ENCODE measurements around the gene SLC25A26. TPM values are rescaled to one million over a fixed set of nuclear protein-coding genes. Genes with fewer than 3 reads are reported as not detected.
"Not testable (repeated sequence)": the region's sequence is repeated elsewhere in the genome, so short reads cannot be mapped to it uniquely, and the experiment has no call there.

SLC25A26 gene
- total RNA-seq, 2 donors from 2014 or later: 13.0 to 16.4 TPM

DNA sequence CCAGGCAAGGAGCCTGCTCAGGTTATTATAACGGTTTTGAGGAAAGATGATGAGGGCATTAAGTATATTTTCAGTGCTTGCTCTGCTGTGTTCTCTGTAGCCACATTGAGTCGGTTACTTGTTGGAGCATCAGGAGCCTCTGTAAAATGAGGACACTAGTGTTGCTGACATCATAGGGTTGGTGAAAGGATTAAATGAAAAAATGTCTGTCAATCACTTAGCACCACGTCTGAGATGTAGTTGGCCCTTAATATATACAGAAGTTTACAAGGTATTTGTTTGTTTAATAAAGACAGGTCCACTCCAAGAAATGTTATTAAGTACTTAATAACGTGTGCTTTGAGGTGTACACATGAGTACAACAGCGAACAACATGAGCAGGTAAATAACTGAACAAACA is 735 bp upstream of the SLC25A26 start:
- no peak for DNase-seq (ENCODE audit: low spot score)
- intact Hi-C loops (cut with DNase I): no loop called here

DNA sequence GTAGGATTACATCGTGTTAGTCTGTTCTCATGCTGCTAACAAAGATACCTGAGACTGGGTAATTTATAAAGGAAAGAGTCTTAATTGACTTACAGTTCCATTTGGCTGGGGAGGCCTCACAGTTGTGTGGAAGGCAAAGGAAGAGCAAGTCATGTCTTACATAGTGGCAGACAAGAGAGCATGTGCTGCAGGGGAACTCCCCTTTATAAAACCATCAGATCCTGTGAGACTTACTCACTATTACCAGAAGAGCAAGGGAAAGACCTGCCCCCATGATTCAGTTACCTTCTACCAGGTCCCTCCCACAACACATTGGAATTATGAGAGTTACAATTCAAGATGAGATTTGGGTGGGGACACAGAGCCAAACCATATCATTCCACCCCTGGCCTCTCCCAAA is 3.4 kb downstream of the SLC25A26 start:
- intact Hi-C loops (cut with DNase I): no loop called here
- DNase-seq (ENCODE audit: low spot score): no peak

DNA sequence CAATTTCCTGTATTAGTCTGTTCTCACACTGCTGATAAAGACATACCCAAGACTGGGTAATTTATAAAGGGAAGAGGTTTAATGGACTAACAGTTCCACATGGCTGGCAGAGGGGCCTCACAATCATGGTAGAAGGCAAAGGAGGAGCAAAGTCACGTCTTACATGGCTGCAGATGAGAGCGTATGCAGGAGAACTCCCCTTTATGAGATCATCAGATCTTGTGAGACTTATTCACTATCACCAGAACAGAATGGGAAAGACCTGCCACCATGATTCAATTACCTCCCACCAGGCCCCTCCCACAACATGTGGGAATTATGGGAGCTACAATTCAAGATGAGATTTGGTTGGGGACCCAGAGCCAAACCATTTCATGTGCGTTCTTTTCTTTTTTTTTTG is 5.3 kb downstream of the SLC25A26 start:
- intact Hi-C loops (cut with DNase I); DNase-seq (ENCODE audit: low spot score): not testable (repeated sequence)

- no peak for DNase-seq (ENCODE audit: low spot score)
- intact Hi-C loops (cut with DNase I): no loop called here
Observed at GRCh38 chr3:66227051-66227450, 6.2 kb downstream of the SLC25A26 start.

DNA sequence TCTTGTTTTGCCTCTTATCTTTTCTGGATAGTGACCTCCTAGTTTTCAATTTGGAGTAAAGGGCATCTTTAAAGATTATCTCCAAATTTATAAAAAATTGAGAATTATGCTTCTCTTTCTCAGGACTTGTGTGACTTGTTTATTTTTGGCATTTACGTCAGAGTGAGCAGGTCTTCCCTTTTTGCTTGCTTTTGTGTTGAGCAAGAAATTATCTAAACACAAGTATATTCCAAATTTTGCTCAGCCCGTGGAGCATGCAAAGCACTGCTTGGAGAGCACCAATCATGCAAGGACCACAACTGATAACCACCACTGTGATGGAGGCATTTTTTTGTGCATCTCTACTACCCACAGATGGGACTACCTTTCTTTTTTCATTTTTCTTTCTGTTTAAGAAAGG is 7.1 kb downstream of the SLC25A26 start:
- DNase-seq (ENCODE audit: low spot score): no peak
- intact Hi-C loops (cut with DNase I): no loop called here

- no peak for DNase-seq (ENCODE audit: low spot score)
- intact Hi-C loops (cut with DNase I): no loop called here
Observed at GRCh38 chr3:66228707-66229106, 7.9 kb downstream of the SLC25A26 start.

DNA sequence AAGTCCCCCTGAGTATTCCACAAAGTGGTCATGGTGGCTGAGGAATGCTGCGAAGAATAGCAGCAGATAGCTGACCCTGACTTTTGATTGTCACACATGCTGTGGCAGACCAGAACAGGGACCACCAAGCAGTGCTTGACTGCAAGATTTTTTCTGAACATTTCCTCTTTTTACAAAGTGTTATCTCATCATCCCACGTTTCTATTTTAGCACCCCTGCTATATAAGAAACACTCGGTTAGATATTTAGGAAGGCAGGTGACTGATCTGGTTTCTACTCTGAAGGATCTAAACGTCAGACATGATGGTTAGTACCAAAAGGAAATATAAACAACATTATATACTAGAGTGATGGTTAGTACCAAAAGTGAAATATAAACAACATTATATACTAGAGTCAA is 9.1 kb downstream of the SLC25A26 start:
- intact Hi-C loops (cut with DNase I): no loop called here
- DNase-seq (ENCODE audit: low spot score): no peak

DNA sequence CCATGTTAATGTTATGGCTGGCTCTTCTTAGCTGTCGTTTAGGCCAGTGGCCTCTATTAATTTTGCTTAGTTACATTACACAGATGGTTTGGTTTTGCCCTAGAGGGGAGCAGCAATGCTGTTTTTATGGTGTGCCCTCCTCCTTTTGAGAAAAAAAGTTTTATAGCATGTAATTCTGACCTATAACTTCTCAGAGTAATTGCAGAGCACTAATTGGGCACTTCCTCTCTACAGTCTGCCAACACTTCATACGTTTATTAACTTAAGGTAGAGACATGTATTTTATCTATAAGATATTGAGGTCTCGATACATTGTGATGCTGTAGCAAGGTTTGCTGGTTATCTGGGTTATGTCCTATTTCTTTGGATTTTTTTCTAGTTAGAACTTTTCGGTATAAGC is 12.2 kb downstream of the SLC25A26 start:
- intact Hi-C loops (cut with DNase I): no loop called here
- DNase-seq (ENCODE audit: low spot score): no peak

- intact Hi-C loops (cut with DNase I): no loop called here
- DNase-seq (ENCODE audit: low spot score): no peak
Observed at GRCh38 chr3:66236281-66236680, 15.5 kb downstream of the SLC25A26 start.

GRCh38 chr3:66237552-66237951 is 16.8 kb downstream of the SLC25A26 start:
- intact Hi-C loops (cut with DNase I): no loop called here
- DNase-seq (ENCODE audit: low spot score): no peak

- intact Hi-C loops (cut with DNase I): no loop called here
- no peak for DNase-seq (ENCODE audit: low spot score)
Observed at GRCh38 chr3:66239513-66240123, 18.8 kb downstream of the SLC25A26 start.

GRCh38 chr3:66241466-66241865 is 20.7 kb downstream of the SLC25A26 start:
- DNase-seq (ENCODE audit: low spot score): no peak
- intact Hi-C loops (cut with DNase I): no loop called here

DNA sequence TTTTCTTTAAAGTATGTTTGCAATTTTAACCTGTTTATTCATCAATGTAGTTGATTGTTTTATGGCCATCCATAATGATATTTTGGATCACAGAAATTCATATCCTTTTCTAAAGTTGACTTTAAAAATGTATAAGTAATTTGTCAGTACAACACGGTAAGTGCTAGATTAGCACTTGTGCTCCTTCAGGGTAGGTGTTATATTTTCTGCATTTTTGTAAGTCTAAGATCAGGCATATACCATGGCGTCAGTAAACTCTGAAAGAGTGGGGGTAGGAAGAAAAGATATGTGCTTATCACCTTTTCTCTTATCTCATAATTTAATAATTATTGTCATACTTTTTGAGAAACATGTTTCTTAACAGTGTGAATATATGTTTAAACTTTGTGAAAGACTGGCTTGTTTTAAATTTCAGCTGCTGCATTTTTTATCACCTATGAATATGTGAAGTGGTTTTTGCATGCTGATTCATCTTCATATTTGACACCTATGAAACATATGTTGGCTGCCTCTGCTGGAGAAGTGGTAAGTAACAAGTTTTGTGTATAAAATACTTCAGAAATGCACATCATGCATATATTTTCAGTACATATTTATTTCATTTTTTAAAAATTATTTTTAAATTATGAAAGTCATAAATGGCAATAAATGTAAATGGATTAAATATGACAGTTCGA is 22.1 kb downstream of the SLC25A26 start:
- DNase-seq (ENCODE audit: low spot score): no peak
- intact Hi-C loops (cut with DNase I): no loop called here

DNA sequence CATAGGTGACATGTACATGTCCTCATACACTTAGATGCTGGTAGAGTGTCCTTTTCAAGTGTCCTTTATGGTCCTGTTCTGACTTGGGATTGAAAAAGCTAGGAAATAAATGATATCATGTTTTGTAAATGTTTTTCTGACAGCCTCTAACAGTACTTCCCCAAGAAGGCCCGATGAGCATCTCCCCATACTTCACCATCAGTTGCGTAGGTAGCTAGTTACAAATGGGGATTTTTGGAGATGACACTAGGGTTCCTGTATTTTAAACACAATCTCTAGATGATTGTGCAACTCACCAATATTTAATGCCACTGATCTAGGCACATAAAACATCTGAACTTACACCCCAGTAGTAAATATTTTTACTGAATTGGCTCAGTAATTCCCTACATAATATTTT is 27.8 kb downstream of the SLC25A26 start:
- no peak for DNase-seq (ENCODE audit: low spot score)
- intact Hi-C loops (cut with DNase I): no loop called here

- DNase-seq (ENCODE audit: low spot score): no peak
- intact Hi-C loops (cut with DNase I): no loop called here
Observed at GRCh38 chr3:66253790-66254620, 33.2 kb downstream of the SLC25A26 start.

DNA sequence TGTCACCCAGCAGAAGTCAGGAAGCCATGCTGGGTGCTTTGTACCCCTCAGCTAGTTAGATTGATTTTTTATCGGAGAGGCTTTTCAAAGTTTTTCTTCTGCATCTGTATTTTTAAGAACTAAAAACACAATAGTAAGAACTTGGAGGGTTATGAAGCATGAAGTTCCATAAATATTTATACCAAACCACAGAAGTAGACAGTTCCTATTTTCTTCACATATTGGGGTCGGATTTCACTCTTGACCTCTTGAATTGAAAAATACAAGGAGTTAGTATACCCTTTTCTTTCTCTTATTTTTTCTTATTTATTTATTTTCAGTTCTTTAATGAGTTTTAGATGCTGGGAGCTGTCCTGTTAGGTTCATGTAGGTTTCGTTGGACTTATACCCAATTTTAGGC is 35.1 kb downstream of the SLC25A26 start:
- no peak for DNase-seq (ENCODE audit: low spot score)
- intact Hi-C loops (cut with DNase I): loop anchor here in 1 of 2 donors (5.0 kb wide), 1 partner anchor 556 kb away; no protein-coding TSS in a partner anchor

DNA sequence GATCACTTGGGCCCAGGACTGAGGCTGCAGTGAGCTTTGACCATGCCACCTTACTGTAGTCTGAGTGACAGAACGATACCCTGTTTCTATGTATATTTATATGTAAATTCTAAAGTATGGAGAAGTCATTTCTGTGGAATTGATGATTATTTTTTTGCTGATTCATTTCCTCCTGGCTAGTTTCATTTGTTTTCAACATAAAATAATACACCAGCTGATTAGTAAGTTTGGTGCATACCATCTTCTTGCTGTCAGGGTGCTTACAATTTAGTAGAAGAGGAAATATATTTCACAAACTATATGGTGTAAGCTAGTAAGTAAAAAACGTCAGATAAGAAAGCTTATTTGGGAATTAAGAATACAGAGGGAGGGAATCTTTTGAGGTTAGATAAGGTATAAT is 36.0 kb downstream of the SLC25A26 start:
- no peak for DNase-seq (ENCODE audit: low spot score)
- intact Hi-C loops (cut with DNase I): loop anchor here in 1 of 2 donors (5.0 kb wide), 1 partner anchor 555 kb away; no protein-coding TSS in a partner anchor

DNA sequence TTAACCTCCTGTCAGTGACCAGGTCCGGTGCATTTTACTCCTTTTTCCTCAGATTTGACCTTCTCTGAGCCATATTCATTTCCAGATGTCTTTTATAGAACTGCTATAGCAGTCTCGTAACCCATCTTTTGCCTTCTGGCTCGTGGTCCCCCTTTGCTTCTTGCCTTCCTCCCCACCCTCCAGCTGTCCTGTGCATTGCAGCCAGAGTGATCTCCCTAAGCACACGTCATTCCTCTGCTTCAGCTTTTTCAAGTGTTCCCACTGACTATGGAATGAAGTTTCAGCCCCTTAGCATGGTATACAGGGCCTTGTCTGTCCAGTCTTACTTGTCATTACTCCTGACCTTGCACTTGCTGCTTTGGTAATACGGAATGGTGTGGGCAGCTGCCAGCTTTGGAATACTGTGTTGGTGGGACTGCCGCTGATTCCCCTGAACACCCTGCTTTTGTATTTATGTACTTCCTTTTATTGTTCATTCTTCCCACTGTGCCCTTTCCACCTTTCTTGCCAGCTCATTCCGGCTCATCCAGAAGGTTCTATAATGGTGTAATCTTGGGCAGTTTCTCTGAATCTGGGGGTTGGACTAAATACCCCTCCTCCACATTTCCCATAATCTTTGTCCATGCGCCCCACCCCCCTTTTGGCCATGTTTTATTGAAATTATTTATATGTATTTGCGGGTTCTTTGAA is 38.9 kb downstream of the SLC25A26 start:
- intact Hi-C loops (cut with DNase I): loop anchor here in 1 of 2 donors (5.0 kb wide), 1 partner anchor 553 kb away; no protein-coding TSS in a partner anchor

DNA sequence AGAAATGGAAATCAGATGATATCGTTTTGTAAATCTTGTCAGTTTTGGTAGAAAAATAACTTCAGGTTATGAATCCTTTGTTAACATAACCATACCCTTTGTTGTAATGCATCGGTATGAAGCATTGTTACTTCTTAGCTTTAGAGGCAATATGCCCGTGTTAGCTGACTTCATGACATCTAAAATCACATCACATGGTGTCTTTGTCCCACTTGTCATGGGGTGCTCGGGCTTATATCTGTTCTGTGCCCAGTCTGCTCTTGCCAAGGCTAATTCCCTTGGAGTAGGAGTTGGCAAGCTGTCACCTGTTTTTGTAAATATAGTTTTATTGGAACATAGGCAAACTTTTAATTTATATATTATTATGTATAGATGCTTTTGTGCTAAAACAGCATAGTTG is 39.6 kb downstream of the SLC25A26 start:
- DNase-seq (ENCODE audit: low spot score): no peak
- intact Hi-C loops (cut with DNase I): no loop called here

More for the DNA sequence above, 38.9 kb downstream of the SLC25A26 start:
- no peak for DNase-seq (ENCODE audit: low spot score)

DNA sequence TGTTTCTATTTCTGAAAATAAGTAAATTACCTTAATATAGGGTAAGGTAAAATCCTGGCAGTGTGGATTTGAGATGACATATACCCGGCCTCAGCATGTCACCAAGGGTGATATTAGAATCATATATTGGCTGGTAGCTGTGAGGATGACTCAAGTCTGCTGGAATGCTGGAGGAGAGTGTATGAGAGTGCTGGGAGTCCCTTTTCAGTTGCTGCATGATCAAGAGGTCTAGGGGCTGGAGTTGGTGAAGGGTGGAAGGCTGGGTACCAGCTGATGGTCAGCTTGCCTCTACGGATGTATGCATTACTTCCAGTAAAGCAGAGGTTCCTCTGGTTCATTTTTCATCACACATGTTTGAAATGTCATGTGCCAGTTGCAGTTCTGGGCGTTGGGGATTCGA is 40.6 kb downstream of the SLC25A26 start:
- no peak for DNase-seq (ENCODE audit: low spot score)
- intact Hi-C loops (cut with DNase I): no loop called here

Measured in posterior vena cava (tissue), 2 donors.